HEK293 (cell line): Measurements from ENCODE around the gene TMF1.

ENCODE experiments used
- CTCF ChIA-PET: fragments of 350-600 bp; formaldehyde crosslinking; extraction: SDS; loops from one replicate; lab custom pipeline; 2021; ENCODE audit warnings: antibody characterized with exemption; lab: Yijun Ruan, JAX
- POLR2A ChIA-PET: fragments of 300-600 bp; formaldehyde crosslinking; extraction: SDS; loops from one replicate; lab custom pipeline; 2020; ENCODE audit warnings: antibody characterized with exemption, inconsistent platforms; lab: Yijun Ruan, JAX
- H3K27ac ChIP-seq: fragments of 200-500 bp; sonication (Bioruptor generic); 2 replicates; pipeline ENCODE4 v1.5.1; 2014; ENCODE audit warnings: low read depth, low read length, control low read depth, inconsistent platforms; ENCODE audit errors: extremely low read depth
- H3K36me3 ChIP-seq, 2 experiments: fragments of 200-500 bp in 1 of 2; sonication (Bioruptor generic) in 1 of 2; 1 replicate in 1 of 2; 2 replicates in 1 of 2; pipeline ENCODE4 v1.5.1; 2014 to 2017; ENCODE audit warnings: inconsistent platforms in 2 of 2, low read length in 2 of 2; ENCODE audit not compliant: control insufficient read depth in 2 of 2, insufficient read depth in 1 of 2
- H3K4me1 ChIP-seq: fragments of 200-500 bp; sonication (Bioruptor generic); 2 replicates; pipeline ENCODE4 v1.5.1; 2014; ENCODE audit warnings: mild to moderate bottlenecking, low read length, inconsistent platforms; ENCODE audit not compliant: control insufficient read depth, insufficient read depth
- H3K4me3 ChIP-seq: 2 replicates; pipeline ENCODE4 v1.5.1; 2011; ENCODE audit warnings: low read depth, mild to moderate bottlenecking, control low read depth, low read length, moderate library complexity
- H3K9me3 ChIP-seq: fragments of 200-500 bp; sonication (Bioruptor generic); 2 replicates; pipeline ENCODE4 v1.5.1; 2014; ENCODE audit warnings: low read depth, low read length, inconsistent platforms; ENCODE audit not compliant: control insufficient read depth, insufficient read depth
- ATF2 ChIP-seq: fragments of 450-650 bp; formaldehyde crosslinking; IDR thresholded peaks from 2 replicates; pipeline ENCODE4 v1.5.1; 2016; ENCODE audit warnings: missing biosample characterization, missing genetic modification characterization, low read depth
- GLI2 ChIP-seq: fragments of 450-650 bp; formaldehyde crosslinking; IDR thresholded peaks from 2 replicates; pipeline ENCODE4; 2017; ENCODE audit warnings: missing biosample characterization, missing genetic modification characterization, low read depth, borderline replicate concordance
- HOXA7 ChIP-seq: sonication (generic); formaldehyde crosslinking; IDR thresholded peaks from 2 replicates; pipeline ENCODE4 v1.8.1; 2022; ENCODE audit warnings: missing genetic modification reagents, borderline replicate concordance
- OVOL3 ChIP-seq: fragments of 450-650 bp; formaldehyde crosslinking; IDR thresholded peaks from 2 replicates; pipeline ENCODE4 v1.5.1; 2016; ENCODE audit warnings: missing biosample characterization, missing genetic modification characterization
- SCRT2 ChIP-seq: fragments of 450-650 bp; formaldehyde crosslinking; IDR thresholded peaks from 2 replicates; pipeline ENCODE4 v1.5.1; 2016; ENCODE audit warnings: missing biosample characterization, missing genetic modification characterization
- SETDB1 ChIP-seq: IDR thresholded peaks from one replicate; pipeline ENCODE4 v1.6.1; 2017; ENCODE audit warnings: mild to moderate bottlenecking, low read length, moderate library complexity, mixed read lengths; ENCODE audit not compliant: insufficient read length
- ZBTB21 ChIP-seq: fragments of 450-650 bp; formaldehyde crosslinking; IDR thresholded peaks from 2 replicates; pipeline ENCODE4 v1.5.1; 2017; ENCODE audit warnings: missing biosample characterization, missing genetic modification characterization
- ZFHX2 ChIP-seq: fragments of 450-650 bp; formaldehyde crosslinking; conservative IDR thresholded peaks from 2 replicates; pipeline ENCODE4 v1.5.1; 2016; ENCODE audit warnings: missing biosample characterization, missing genetic modification characterization
- ZNF10 ChIP-seq: fragments of 450-650 bp; formaldehyde crosslinking; IDR thresholded peaks from 2 replicates; pipeline ENCODE4 v1.5.1; 2017; ENCODE audit warnings: missing biosample characterization, missing genetic modification characterization
- ZNF280D ChIP-seq: fragments of 450-650 bp; formaldehyde crosslinking; IDR thresholded peaks from 2 replicates; pipeline ENCODE4 v1.5.1; 2016; ENCODE audit warnings: missing biosample characterization, missing genetic modification characterization
- ZNF354C ChIP-seq: fragments of 450-650 bp; formaldehyde crosslinking; IDR thresholded peaks from 2 replicates; pipeline ENCODE4 v1.5.1; 2016; ENCODE audit warnings: missing biosample characterization, missing genetic modification characterization, low read depth, borderline replicate concordance
- ZNF514 ChIP-seq: fragments of 450-650 bp; formaldehyde crosslinking; IDR thresholded peaks from 2 replicates; pipeline ENCODE4 v1.5.1; 2016; ENCODE audit warnings: missing biosample characterization, missing genetic modification characterization
- ZNF610 ChIP-seq: fragments of 450-650 bp; formaldehyde crosslinking; IDR thresholded peaks from 2 replicates; pipeline ENCODE4 v1.5.1; 2016; ENCODE audit warnings: missing biosample characterization, missing genetic modification characterization, borderline replicate concordance
- ZNF654 ChIP-seq: fragments of 450-650 bp; formaldehyde crosslinking; IDR thresholded peaks from 2 replicates; pipeline ENCODE4 v1.5.1; 2016; ENCODE audit warnings: low read depth, missing biosample characterization, missing genetic modification characterization
- ZNF670 ChIP-seq: fragments of 450-650 bp; formaldehyde crosslinking; IDR thresholded peaks from 2 replicates; pipeline ENCODE4 v1.5.1; 2016; ENCODE audit warnings: missing biosample characterization, missing genetic modification characterization, low read depth
- ZNF76 ChIP-seq: fragments of 450-650 bp; formaldehyde crosslinking; IDR thresholded peaks from 2 replicates; pipeline ENCODE4; 2016; ENCODE audit warnings: low read depth, missing biosample characterization, missing genetic modification characterization, borderline replicate concordance

Gene TMF1

GRCh38 chr3:68986496-68987208, 65.5 kb downstream of the TMF1 start:
- Histone ChIP-seq H3K9me3 (no peaks in the 10 kb centered on the region), H3K4me3 (no peak overlapping the region), H3K36me3 (peaks cover 4 to 67% of the 10 kb centered on the region in 2 experiments; a peak in 2 of 3 replicates), H3K4me1 (no peaks in the 10 kb centered on the region), H3K27ac (no peak overlapping the region)
- POLR2A ChIA-PET, result no interaction called here
- TF ChIP-seq ZBTB21 (tag by site-specific recombination), result 0 out of 2 replicates have a peak, but pooled peaks have one; percentile 15
- TF ChIP-seq ZNF654 (tag by site-specific recombination), result no peak
- TF ChIP-seq SETDB1, result peak; percentile 24
- TF ChIP-seq HOXA7 (CRISPR knock-in tag), result no peak
- no peak for TF ChIP-seq OVOL3
- TF ChIP-seq ZNF514 (tag by site-specific recombination), result no peak
- TF ChIP-seq ZNF10 (tag by site-specific recombination), result no peak
- TF ChIP-seq SCRT2 (tag by site-specific recombination), result peak; percentile 48
- TF ChIP-seq ATF2 (tag by site-specific recombination), result no peak
- TF ChIP-seq GLI2 (tag by site-specific recombination), result no peak
- no peak for TF ChIP-seq ZFHX2
- CTCF ChIA-PET, result no interaction called here

GRCh38 chr3:68985146-68985790, 66.9 kb downstream of the TMF1 start:
- Histone ChIP-seq H3K27ac (no peak overlapping the region), H3K4me1 (no peaks in the 10 kb centered on the region), H3K36me3 (peaks cover 4 to 73% of the 10 kb centered on the region in 2 experiments; a peak in 2 of 3 replicates), H3K4me3 (no peak overlapping the region), H3K9me3 (no peaks in the 10 kb centered on the region)
- CTCF ChIA-PET, result interaction anchor here (1.0 kb wide), 1 partner anchor 13 kb away, joined by 3 read pairs; no protein-coding TSS in a partner anchor
- POLR2A ChIA-PET, result no interaction called here
- no peak for TF ChIP-seq ZNF10 (tag by site-specific recombination)
- no peak for TF ChIP-seq ZNF610
- no peak for TF ChIP-seq ZNF670 (tag by site-specific recombination)
- TF ChIP-seq ZNF354C (tag by site-specific recombination), result no peak
- no peak for TF ChIP-seq ZNF280D (tag by site-specific recombination)
- no peak for TF ChIP-seq ZNF76 (tag by site-specific recombination)
